Fibroblast of villous mesenchyme (primary cell): ENCODE results near the gene NT5C2. TPM values are rescaled to one million over a fixed set of nuclear protein-coding genes. Genes with fewer than 3 reads are reported as not detected.
"Not testable (repeated sequence)": the region's sequence is repeated elsewhere in the genome, so short reads cannot be mapped to it uniquely, and the experiment has no call there.

Experiments
- DNase-seq: peaks from one replicate; pipeline ENCODE4 v3.0.0-alpha.2; 2010; ENCODE audit warnings: low read depth
- H3K4me3 ChIP-seq: 2 replicates; pipeline ENCODE4 v1.5.1; 2011; ENCODE audit warnings: low read depth, mild to moderate bottlenecking, low read length
- total RNA-seq: library from RNA; depleted of rRNA; stranded (reverse); fragments of >200 nt; gene quantifications from 2 replicates; pipeline ENCODE4 v1.2.3, GENCODE V29; 2012
- TF ChIP-seq, protein P1 (sequence below): IDR thresholded peaks from 2 replicates; pipeline ENCODE4 v1.5.1; 2012; ENCODE audit warnings: low read depth, mild to moderate bottlenecking, low read length; ENCODE audit not compliant: insufficient read depth

The NT5C2 gene
- total RNA-seq, 1 donor = 92.0 TPM

DNA sequence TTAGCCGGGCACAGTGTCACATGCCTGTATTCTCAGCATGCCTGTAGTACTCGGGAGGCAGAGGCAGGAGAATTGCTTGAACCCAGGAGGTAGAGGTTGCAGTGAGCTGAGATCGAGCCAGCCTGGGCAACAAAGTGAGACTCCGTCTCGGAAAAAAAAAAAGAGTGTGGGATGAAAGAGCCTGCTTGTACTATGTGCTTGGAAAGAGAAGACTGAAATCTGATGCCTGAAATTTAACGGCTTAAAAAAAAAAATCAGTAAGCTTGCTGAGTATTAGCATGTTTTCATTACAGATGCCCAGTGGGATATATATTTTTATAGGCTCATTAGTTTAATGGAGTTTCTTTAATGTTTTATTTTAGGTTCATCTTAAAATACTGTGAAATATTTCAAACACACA lies 4.2 kb downstream of the NT5C2 start:
- peak; percentile 60 for DNase-seq
- H3K4me3 ChIP-seq = no peak overlapping the region

DNA sequence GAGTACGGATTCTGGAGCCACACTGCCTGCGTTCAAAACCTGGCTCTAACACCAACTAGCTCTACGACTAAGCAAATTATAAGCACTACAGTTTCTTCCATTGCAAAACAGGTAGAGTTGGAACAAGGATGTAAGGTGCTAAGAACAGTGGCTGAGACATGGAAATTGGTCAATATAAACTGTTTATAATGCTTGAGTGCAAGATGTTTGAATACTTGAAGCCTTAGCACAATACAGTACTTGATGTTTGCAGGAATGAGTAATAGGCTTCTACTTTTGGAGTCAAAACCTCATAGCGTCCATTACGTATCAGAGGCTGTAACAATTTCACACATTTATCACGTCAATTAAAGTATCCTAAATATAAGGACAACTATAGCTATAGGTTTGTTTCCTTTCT lies 6.9 kb downstream of the NT5C2 start:
- no peak for DNase-seq
- TF ChIP-seq, protein P1, sequence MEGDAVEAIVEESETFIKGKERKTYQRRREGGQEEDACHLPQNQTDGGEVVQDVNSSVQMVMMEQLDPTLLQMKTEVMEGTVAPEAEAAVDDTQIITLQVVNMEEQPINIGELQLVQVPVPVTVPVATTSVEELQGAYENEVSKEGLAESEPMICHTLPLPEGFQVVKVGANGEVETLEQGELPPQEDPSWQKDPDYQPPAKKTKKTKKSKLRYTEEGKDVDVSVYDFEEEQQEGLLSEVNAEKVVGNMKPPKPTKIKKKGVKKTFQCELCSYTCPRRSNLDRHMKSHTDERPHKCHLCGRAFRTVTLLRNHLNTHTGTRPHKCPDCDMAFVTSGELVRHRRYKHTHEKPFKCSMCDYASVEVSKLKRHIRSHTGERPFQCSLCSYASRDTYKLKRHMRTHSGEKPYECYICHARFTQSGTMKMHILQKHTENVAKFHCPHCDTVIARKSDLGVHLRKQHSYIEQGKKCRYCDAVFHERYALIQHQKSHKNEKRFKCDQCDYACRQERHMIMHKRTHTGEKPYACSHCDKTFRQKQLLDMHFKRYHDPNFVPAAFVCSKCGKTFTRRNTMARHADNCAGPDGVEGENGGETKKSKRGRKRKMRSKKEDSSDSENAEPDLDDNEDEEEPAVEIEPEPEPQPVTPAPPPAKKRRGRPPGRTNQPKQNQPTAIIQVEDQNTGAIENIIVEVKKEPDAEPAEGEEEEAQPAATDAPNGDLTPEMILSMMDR = no peak
- H3K4me3 ChIP-seq = no peak overlapping the region

More for the DNA sequence above, 4.2 kb downstream of the NT5C2 start:
- TF ChIP-seq, protein P1 = no peak

DNA sequence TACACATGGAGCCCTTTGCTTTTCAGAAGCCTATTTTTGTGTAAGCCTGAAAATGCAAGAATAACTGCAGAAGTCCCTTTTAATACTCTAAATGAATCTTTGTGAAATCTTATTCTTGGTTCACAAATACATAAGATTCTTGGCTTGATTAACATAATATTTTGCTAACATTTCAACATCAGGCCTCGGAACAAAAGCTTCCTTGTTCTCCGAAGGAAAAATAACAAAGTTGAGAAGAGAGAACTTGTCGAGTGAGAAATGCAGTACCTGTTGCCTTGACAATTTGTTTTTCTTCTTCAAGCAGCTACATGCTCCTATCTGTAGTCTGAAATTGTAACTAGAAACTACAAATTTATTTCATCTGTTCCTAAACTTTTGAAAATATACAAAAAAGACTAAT lies 8.5 kb downstream of the NT5C2 start:
- no peak for DNase-seq
- TF ChIP-seq, protein P1 = no peak
- H3K4me3 ChIP-seq = no peak overlapping the region

- H3K4me3 ChIP-seq, DNase-seq: not testable (repeated sequence)
Measured at GRCh38 chr10:103183991-103184451, 9.1 kb downstream of the NT5C2 start.

GRCh38 chr10:103181244-103181643 lies 11.8 kb downstream of the NT5C2 start:
- no peak for DNase-seq
- no peak overlapping the region for H3K4me3 ChIP-seq
- TF ChIP-seq, protein P1 = no peak

DNA sequence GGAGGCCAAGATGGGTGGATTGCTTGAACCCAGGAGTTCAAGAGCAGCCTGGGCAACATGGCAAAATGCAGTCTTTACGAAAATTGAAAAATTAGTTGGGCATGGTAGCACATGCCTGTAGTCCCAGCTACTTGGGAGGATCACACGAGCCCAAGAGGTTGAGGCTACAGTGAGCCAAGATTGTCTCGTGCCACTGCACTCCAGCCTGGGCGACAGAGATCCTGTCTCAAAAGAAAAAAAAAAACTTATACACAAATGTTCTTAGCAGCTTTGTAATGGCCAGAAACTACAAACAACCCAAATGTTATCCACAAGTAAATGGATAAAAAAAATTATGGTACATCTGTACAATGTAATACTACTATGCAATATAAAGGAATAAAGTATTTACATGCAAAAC lies 12.6 kb downstream of the NT5C2 start:
- no peak overlapping the region for H3K4me3 ChIP-seq
- TF ChIP-seq, protein P1 = no peak
- no peak for DNase-seq

DNA sequence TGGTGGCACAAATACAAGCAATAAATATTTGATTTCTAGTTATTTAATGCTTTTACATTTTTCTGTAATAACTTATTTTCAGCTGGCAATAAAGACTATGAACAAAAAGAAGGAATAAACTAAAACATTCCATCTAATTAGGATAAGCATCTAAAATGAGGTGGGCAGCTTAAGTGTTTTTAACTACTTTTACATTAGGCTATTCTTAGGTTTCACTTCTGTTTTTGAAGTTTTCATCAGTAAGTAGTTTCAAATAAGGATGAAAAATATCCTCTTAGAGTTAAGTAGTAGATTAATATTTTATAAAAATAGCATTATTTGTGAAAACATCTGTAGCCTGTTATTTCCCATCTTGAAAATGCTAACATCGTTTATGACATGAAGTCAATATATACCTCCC lies 15.9 kb downstream of the NT5C2 start:
- DNase-seq = no peak
- TF ChIP-seq, protein P1 = no peak
- H3K4me3 ChIP-seq = no peak overlapping the region
